Esophagus (tissue), 2 donors: ENCODE results near the gene FFAR1. TPM values are rescaled to one million over a fixed set of nuclear protein-coding genes. Genes with fewer than 3 reads are reported as not detected.

Experiments used
- H3K27ac ChIP-seq, 2 donors: one replicate each; pipeline ENCODE4 v1.5.1; 2013; ENCODE audit warnings: low read depth in 2 of 2, mild to moderate bottlenecking in 2 of 2, inconsistent platforms in 1 of 2, low read length in 1 of 2, moderate library complexity in 1 of 2
- H3K27me3 ChIP-seq, 2 donors: one replicate each; pipeline ENCODE4 v1.6.1; 2013; ENCODE audit warnings: low read length in 2 of 2, control low read depth in 1 of 2, mild to moderate bottlenecking in 1 of 2; ENCODE audit not compliant: insufficient read depth in 2 of 2, control insufficient read depth in 1 of 2
- H3K36me3 ChIP-seq, 2 donors: one replicate each; pipeline ENCODE4 v1.6.1; 2013; ENCODE audit warnings: low read length in 1 of 2; ENCODE audit not compliant: control insufficient read depth in 2 of 2, insufficient read depth in 2 of 2
- H3K4me1 ChIP-seq, 2 donors: one replicate each; pipeline ENCODE4 v1.6.1; 2013; ENCODE audit warnings: low read length in 1 of 2; ENCODE audit not compliant: control insufficient read depth in 2 of 2, insufficient read depth in 2 of 2
- H3K4me3 ChIP-seq, 2 donors: one replicate each; pipeline ENCODE4 v1.5.1; 2013; ENCODE audit warnings: low read length in 2 of 2, mild to moderate bottlenecking in 2 of 2, low read depth in 1 of 2, moderate library complexity in 1 of 2
- H3K9me3 ChIP-seq, 2 donors: one replicate each; pipeline ENCODE4 v1.6.1; 2013; ENCODE audit warnings: mild to moderate bottlenecking in 2 of 2, low read depth in 1 of 2, low read length in 1 of 2, moderate library complexity in 1 of 2; ENCODE audit not compliant: control insufficient read depth in 2 of 2, insufficient read depth in 1 of 2
- WGBS, 2 donors: extraction: QIAGEN DNeasy Blood & Tissue Kit; methylation state at CpG; one replicate each; pipeline ENCODE4 v1.1.7; 2013; 5-methylcytosine and 5-hydroxymethylcytosine counted together
- polyA plus RNA-seq, 2 donors: library from polyadenylated mRNA; stranded (reverse); fragments of 200-250 nt; gene quantifications; one replicate each; pipeline ENCODE4 v1.2.3, GENCODE V29; 2013
- donor health status: healthy with polysubstance abuse.
- donor health status: Bipolar disorder and iron deficiency.

The FFAR1 gene
- polyA plus RNA-seq, 2 donors, result not detected

DNA sequence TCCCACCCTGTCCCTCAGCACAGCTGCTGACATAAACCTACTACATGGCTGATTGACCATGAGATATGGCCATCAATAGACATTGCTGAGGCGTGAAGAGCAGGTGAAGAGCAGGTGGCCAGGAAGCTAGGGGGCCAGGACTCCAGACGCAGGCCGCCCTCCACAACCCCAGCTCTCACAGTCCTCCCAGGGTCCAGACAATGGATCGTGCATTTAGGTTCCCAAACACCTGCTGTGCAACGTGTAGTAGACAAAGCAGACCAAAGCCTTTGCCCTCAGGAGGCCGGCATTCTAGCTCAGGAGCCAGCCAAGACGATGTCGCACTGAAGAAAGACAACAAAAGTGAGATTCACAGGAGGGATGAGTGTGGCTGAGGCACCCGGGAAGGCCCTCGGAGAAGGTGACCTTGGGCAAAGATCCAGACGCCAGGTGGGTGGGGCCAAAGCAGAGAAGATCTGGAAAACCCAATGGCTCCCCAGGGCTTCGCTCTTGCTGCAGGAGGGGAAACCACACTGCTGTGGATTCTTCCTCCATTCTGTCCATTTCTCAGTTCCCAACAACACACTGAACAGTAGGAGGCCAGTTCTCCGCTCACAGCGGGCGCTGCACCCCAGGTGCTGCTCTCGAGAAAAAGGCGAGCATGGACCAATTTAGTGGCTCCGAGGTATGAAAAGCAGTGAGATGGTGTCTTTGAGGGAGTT, 1.4 kb downstream of the FFAR1 start:
- H3K36me3 ChIP-seq, result no peaks in the 10 kb centered on the region
- no peaks in the 10 kb centered on the region for H3K27me3 ChIP-seq
- no peaks in the 10 kb centered on the region for H3K9me3 ChIP-seq
- 78 to 79% methylated on average over 18 of the region's 18 CpGs for WGBS, 2 donors
- no peak overlapping the region for H3K27ac ChIP-seq
- peaks cover 0 to 4% of the 10 kb centered on the region in 2 donors for H3K4me1 ChIP-seq
- no peak overlapping the region for H3K4me3 ChIP-seq

DNA sequence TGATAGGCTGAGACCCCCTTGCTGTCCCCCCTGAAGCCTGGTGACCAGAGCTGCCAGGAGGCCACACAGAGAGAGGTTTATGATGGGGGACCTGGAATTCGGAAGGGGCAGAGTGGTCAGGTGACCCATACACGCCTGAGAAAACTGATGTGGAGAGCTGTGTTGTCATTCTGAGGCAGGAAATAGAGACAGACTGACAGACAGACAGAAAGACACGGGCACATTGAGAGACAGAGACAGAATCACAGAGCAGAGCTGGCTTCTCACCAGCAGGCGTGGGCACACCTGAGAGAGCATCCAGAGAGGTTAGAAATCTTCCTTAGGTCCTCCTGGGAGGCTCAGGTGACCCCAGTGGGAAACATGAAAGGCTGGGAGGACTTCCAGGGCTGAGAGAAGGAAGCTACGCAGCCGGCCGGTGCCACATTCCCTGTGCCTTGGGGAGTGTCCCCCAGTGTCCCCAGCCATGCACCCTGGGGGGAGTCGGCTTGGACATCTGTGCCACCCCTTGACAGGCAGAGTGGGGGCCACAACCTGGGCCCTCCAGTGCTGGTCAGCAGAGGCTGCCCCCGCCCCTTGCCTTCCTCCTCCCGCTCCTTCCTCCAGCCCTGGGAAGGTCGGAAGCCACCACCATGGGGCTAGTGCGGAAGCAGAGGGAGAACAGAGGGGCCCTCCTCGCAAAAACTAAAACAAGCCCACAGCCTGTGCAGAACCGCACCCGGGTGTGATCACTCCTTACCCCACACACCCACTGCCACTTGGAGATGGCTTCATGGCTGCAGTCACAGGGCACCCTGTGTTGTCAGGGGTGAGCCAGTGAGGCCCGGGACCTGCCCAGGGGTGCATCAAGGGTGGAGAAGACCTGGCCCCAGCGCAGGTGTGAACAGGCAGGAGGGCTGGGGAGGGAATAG, 2.2 kb downstream of the FFAR1 start:
- H3K4me3 ChIP-seq, result no peak overlapping the region
- no peaks in the 10 kb centered on the region for H3K27me3 ChIP-seq
- H3K9me3 ChIP-seq, result no peaks in the 10 kb centered on the region
- WGBS, 2 donors, result 76 to 77% methylated on average over 16 to 17 of the region's 17 CpGs
- no peak overlapping the region for H3K27ac ChIP-seq
- H3K36me3 ChIP-seq, result no peaks in the 10 kb centered on the region
- H3K4me1 ChIP-seq, result no peaks in the 10 kb centered on the region

- no peak overlapping the region for H3K27ac ChIP-seq
Measured at GRCh38 chr19:35350591-35350990, 2.9 kb downstream of the FFAR1 start.

GRCh38 chr19:35351411-35352176, 3.9 kb downstream of the FFAR1 start:
- H3K27ac ChIP-seq, result no peak overlapping the region
- no peaks in the 10 kb centered on the region for H3K27me3 ChIP-seq
- H3K4me3 ChIP-seq, result no peak overlapping the region
- H3K9me3 ChIP-seq, result no peaks in the 10 kb centered on the region
- no peaks in the 10 kb centered on the region for H3K36me3 ChIP-seq
- H3K4me1 ChIP-seq, result no peaks in the 10 kb centered on the region
- WGBS, 2 donors, result 90 to 94% methylated on average over 42 to 47 of the region's 47 CpGs

More at GRCh38 chr19:35350591-35350990, 2.9 kb downstream of the FFAR1 start:
- no peaks in the 10 kb centered on the region for H3K27me3 ChIP-seq
- 76 to 86% methylated on average over 7 of the region's 7 CpGs for WGBS, 2 donors
- no peaks in the 10 kb centered on the region for H3K4me1 ChIP-seq
- H3K36me3 ChIP-seq, result no peaks in the 10 kb centered on the region
- H3K9me3 ChIP-seq, result no peaks in the 10 kb centered on the region
- no peak overlapping the region for H3K4me3 ChIP-seq

DNA sequence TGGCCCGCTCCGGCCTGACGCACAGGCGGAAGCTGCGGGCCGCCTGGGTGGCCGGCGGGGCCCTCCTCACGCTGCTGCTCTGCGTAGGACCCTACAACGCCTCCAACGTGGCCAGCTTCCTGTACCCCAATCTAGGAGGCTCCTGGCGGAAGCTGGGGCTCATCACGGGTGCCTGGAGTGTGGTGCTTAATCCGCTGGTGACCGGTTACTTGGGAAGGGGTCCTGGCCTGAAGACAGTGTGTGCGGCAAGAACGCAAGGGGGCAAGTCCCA, 4.4 kb downstream of the FFAR1 start:
- no peaks in the 10 kb centered on the region for H3K9me3 ChIP-seq
- H3K27ac ChIP-seq, result no peak overlapping the region
- no peaks in the 10 kb centered on the region for H3K4me1 ChIP-seq
- no peak overlapping the region for H3K4me3 ChIP-seq
- H3K27me3 ChIP-seq, result no peaks in the 10 kb centered on the region
- WGBS, 2 donors, result 83 to 85% methylated on average over 18 of the region's 18 CpGs
- H3K36me3 ChIP-seq, result no peaks in the 10 kb centered on the region

DNA sequence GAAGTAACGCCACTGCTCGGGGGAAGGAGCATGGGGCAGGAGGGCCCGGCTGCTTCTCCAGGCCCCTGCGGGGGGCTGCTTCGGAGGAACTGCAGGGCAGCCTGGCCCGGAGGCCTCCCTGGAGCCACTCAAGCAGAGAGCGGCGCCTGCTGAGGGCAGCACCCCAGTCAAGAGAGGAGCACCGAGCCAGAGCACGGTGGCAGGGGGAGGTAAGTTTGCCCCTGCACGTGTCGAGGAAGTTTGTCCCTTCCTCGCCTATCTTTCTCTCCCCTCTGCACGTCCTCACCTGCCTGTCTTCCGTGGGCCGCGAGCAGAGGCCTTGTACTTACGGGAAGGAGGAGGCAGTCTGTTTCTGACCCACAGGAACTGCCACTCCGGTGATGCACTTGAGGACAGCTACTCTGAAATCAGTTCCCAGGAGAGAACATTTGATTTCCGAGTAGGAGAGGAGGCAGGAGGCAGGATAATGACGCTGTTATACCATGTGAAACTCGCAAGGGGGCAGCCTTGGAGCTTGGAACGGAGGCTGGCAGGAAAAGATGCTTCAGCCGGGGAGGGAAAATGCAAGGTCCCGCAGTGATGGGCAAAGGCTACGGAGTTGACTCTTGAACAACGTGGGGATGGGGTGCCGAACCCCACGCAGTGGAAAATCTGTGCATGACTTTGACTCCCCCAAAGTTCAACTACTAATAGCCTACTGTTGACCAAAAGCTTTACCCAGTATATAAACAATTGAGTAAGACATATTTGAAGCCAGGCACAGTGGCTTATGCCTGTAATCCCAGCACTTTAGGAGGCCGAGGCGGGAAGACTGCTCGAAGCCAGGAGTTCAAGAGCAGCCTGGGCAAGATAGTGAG, 5.0 kb downstream of the FFAR1 start:
- no peak overlapping the region for H3K27ac ChIP-seq
- H3K4me3 ChIP-seq, result no peak overlapping the region
- H3K27me3 ChIP-seq, result no peaks in the 10 kb centered on the region
- 31 to 35% methylated on average over 32 of the region's 32 CpGs for WGBS, 2 donors
- H3K36me3 ChIP-seq, result no peaks in the 10 kb centered on the region
- H3K9me3 ChIP-seq, result no peaks in the 10 kb centered on the region
- no peaks in the 10 kb centered on the region for H3K4me1 ChIP-seq

DNA sequence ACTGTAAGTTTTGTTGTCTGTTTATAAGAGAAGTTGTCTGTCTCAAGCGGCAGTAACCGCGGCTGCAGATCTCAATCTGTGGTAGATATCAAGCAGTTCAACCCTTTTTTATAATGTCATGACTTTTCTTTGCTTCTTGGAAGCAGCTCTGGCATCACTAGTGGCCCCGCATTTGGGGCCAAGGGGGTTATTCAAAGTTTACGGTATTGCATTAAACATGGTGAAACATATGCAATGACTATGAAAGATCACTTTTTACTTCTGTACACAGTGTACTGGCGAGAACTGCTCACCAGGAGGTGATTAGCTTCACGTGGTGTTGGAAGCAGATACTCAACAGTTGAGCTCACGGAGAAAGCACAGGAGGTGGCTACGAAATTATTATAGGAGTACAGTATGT, 5.9 kb downstream of the FFAR1 start:
- Histone ChIP-seq H3K27ac (no peak overlapping the region), H3K27me3 (no peaks in the 10 kb centered on the region)
- 64 to 69% methylated on average over 9 of the region's 9 CpGs for WGBS, 2 donors

GRCh38 chr19:35354898-35355297, 7.2 kb downstream of the FFAR1 start:
- H3K4me1 ChIP-seq, result peaks cover 0 to 2% of the 10 kb centered on the region in 2 donors
- no peak overlapping the region for H3K4me3 ChIP-seq
- no peaks in the 10 kb centered on the region for H3K27me3 ChIP-seq
- H3K27ac ChIP-seq, result no peak overlapping the region
- 81 to 83% methylated on average over 8 of the region's 8 CpGs for WGBS, 2 donors
- H3K9me3 ChIP-seq, result no peaks in the 10 kb centered on the region
- no peaks in the 10 kb centered on the region for H3K36me3 ChIP-seq

More for the DNA sequence above, 5.9 kb downstream of the FFAR1 start:
- Histone ChIP-seq H3K9me3 (no peaks in the 10 kb centered on the region), H3K4me3 (no peak overlapping the region), H3K4me1 (peaks cover 0 to 2% of the 10 kb centered on the region in 2 donors), H3K36me3 (no peaks in the 10 kb centered on the region)
